Spleen (tissue), 11 donors: ENCODE data around the gene MYO3B. TPM values are rescaled to one million over a fixed set of nuclear protein-coding genes. Genes with fewer than 3 reads are reported as not detected.
A peak's percentile ranks its signal among the peaks of the same experiment; 100 is the strongest.

ENCODE experiments used
- DNase-seq: peaks from one replicate; pipeline ENCODE4 v3.0.0-alpha.2; 2020
- H3K27ac ChIP-seq, 8 donors: fragments of 200-600 bp; sonication (generic) in 7 of 8; 1 replicate in 4 of 8; 2 replicates in 4 of 8; pipeline versions ENCODE4 v1.5.0 to v1.8.0; 2016 to 2021; ENCODE audit warnings: inconsistent platforms in 4 of 8, mild to moderate bottlenecking in 4 of 8, moderate library complexity in 1 of 8
- H3K27me3 ChIP-seq, 7 donors: fragments of 200-600 bp; sonication (generic) in 6 of 7; replicated peaks in 1 of 7; 1 replicate in 4 of 7; 2 replicates in 3 of 7; pipeline versions ENCODE4 v1.5.0 to v1.8.0; 2016 to 2021; ENCODE audit warnings: inconsistent platforms in 3 of 7, mild to moderate bottlenecking in 1 of 7
- H3K36me3 ChIP-seq, 6 donors: fragments of 200-600 bp; sonication (generic) in 5 of 6; 1 replicate in 4 of 6; 2 replicates in 2 of 6; pipeline versions ENCODE4 v1.5.0 to v1.8.0; 2016 to 2021; ENCODE audit warnings: inconsistent platforms in 2 of 6
- H3K4me1 ChIP-seq, 6 donors: fragments of 200-600 bp; sonication (generic) in 5 of 6; 1 replicate in 3 of 6; 2 replicates in 3 of 6; pipeline versions ENCODE4 v1.5.0 to v1.8.0; 2016 to 2021; ENCODE audit warnings: inconsistent platforms in 3 of 6
- H3K4me3 ChIP-seq, 8 donors: fragments of 200-600 bp; sonication (generic) in 7 of 8; 1 replicate in 4 of 8; 2 replicates in 4 of 8; pipeline versions ENCODE4 v1.5.0 to v1.8.0; 2016 to 2021; ENCODE audit warnings: inconsistent platforms in 4 of 8, mild to moderate bottlenecking in 4 of 8, moderate library complexity in 2 of 8
- H3K9me3 ChIP-seq, 8 donors: fragments of 200-600 bp; sonication (generic) in 7 of 8; 1 replicate in 4 of 8; 2 replicates in 4 of 8; pipeline versions ENCODE4 v1.5.0 to v1.8.0; 2016 to 2021; ENCODE audit warnings: inconsistent platforms in 4 of 8
- POLR2A ChIP-seq, 3 donors: fragments of 450-650 bp; IDR thresholded peaks; one replicate each; pipeline ENCODE4 v1.5.1; 2017; ENCODE audit warnings: antibody characterized with exemption in 3 of 3, mild to moderate bottlenecking in 1 of 3
- POLR2AphosphoS5 ChIP-seq, 3 donors: sonication (generic); formaldehyde crosslinking; IDR thresholded peaks; one replicate each; pipeline ENCODE4 v1.5.1; 2017; ENCODE audit warnings: antibody characterized with exemption in 3 of 3
- WGBS, 5 donors: extraction: QIAGEN DNeasy Blood & Tissue Kit in 3 of 5; methylation state at CpG; one replicate each; pipeline versions ENCODE4 v1.1.5 to v1.1.7; 2013 to 2018; 5-methylcytosine and 5-hydroxymethylcytosine counted together
- intact Hi-C: fragments of 100-400 bp; cut with DNase I; formaldehyde crosslinking; loops from one replicate; pipeline ENCODE4 v1.15.0; 2023; ENCODE audit warnings: low total_unique reads
- polyA plus RNA-seq, 3 donors: library from polyadenylated mRNA; stranded (reverse); fragments of 200-250 nt; gene quantifications; one replicate each; pipeline ENCODE4 v1.2.1, GENCODE V29; 2013
- total RNA-seq, 7 donors: library from RNA; depleted of rRNA in 3 of 7; stranded (reverse); fragments of >200 nt in 3 of 7; fragmentation: NEBNext Ultra II Directional in 4 of 7; extraction: Animal tissue kit (Norgen Biotek cat#: 25700) in 4 of 7; gene quantifications; one replicate each; pipeline versions ENCODE4 v1.1.0 to v1.2.1, GENCODE V29; 2016 to 2021
- TF ChIP-seq, protein P1 (sequence below), 11 experiments: fragments of 200-600 bp in 7 of 11; fragments of 450-650 bp in 4 of 11; sonication (generic) in 4 of 11; IDR thresholded peaks in 8 of 11; conservative IDR thresholded peaks in 3 of 11; 1 replicate in 7 of 11; 2 replicates in 4 of 11; pipeline versions ENCODE4 v1.4.0 to v1.8.0; 2016 to 2021; ENCODE audit warnings: antibody characterized with exemption in 11 of 11, inconsistent platforms in 4 of 11, mild to moderate bottlenecking in 1 of 11
- donor health status: healthy with polysubstance abuse.
- donor health status: DM: no; HTN: no; CAD: no; lungs with moderate emphysema.
- donor health status: DM: no; HTN: no; CAD: no.
- donor health status: Bipolar disorder and iron deficiency.
- donor health status: healthy.
- donor health status: DM: no; HTN: no; CAD: no.
- donor health status: DM: yes; HTN: yes; CAD: no.

The MYO3B gene
- total and polyA plus RNA-seq, 10 donors: 0.03 to 2.0 (median 0.58) TPM; not detected in 4

GRCh38 chr2:170322140-170322766 lies 144.3 kb downstream of the MYO3B start:
- no peaks in the 10 kb centered on the region for H3K4me1 ChIP-seq
- H3K27ac ChIP-seq: no peak overlapping the region
- peaks cover 0 to 26% (median 12%) of the 10 kb centered on the region in 8 donors for H3K9me3 ChIP-seq
- DNase-seq: no peak
- intact Hi-C loops: no loop called here
- 84 to 89% (median 86%) methylated on average over 7 of the region's 7 CpGs for WGBS, 5 donors
- H3K4me3 ChIP-seq: no peak overlapping the region
- no peaks in the 10 kb centered on the region for H3K27me3 ChIP-seq
- no peaks in the 10 kb centered on the region for H3K36me3 ChIP-seq
- TF ChIP-seq POLR2AphosphoS5 (IDR thresholded peaks at IDR 0.05) (no peak), POLR2A (IDR thresholded peaks at IDR 0.05) (no peak)
- TF ChIP-seq, protein P1, sequence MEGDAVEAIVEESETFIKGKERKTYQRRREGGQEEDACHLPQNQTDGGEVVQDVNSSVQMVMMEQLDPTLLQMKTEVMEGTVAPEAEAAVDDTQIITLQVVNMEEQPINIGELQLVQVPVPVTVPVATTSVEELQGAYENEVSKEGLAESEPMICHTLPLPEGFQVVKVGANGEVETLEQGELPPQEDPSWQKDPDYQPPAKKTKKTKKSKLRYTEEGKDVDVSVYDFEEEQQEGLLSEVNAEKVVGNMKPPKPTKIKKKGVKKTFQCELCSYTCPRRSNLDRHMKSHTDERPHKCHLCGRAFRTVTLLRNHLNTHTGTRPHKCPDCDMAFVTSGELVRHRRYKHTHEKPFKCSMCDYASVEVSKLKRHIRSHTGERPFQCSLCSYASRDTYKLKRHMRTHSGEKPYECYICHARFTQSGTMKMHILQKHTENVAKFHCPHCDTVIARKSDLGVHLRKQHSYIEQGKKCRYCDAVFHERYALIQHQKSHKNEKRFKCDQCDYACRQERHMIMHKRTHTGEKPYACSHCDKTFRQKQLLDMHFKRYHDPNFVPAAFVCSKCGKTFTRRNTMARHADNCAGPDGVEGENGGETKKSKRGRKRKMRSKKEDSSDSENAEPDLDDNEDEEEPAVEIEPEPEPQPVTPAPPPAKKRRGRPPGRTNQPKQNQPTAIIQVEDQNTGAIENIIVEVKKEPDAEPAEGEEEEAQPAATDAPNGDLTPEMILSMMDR (IDR thresholded peaks at IDR 0.05 in 8 of 11, conservative IDR thresholded peaks at IDR 0.05 in 3 of 11): no peak

GRCh38 chr2:170323743-170324142 lies 145.8 kb downstream of the MYO3B start:
- Histone ChIP-seq H3K9me3 (peaks cover 0 to 26% (median 12%) of the 10 kb centered on the region in 8 donors), H3K4me3 (no peak overlapping the region), H3K27me3 (no peaks in the 10 kb centered on the region), H3K27ac (no peak overlapping the region), H3K4me1 (no peaks in the 10 kb centered on the region), H3K36me3 (no peaks in the 10 kb centered on the region)
- TF ChIP-seq POLR2A (IDR thresholded peaks at IDR 0.05) (no peak), POLR2AphosphoS5 (IDR thresholded peaks at IDR 0.05) (no peak)
- TF ChIP-seq, protein P1 (IDR thresholded peaks at IDR 0.05 in 8 of 11, conservative IDR thresholded peaks at IDR 0.05 in 3 of 11): no peak
- WGBS, 5 donors: 48 to 62% (median 54%) methylated on average over 4 of the region's 4 CpGs
- no peak for DNase-seq
- intact Hi-C loops: no loop called here

GRCh38 chr2:170324640-170325046 lies 146.7 kb downstream of the MYO3B start:
- no peak overlapping the region for H3K27ac ChIP-seq
- no peaks in the 10 kb centered on the region for H3K4me1 ChIP-seq
- intact Hi-C loops: no loop called here
- WGBS, 5 donors: 22 to 30% (median 24%) methylated on average over 4 of the region's 4 CpGs
- H3K36me3 ChIP-seq: no peaks in the 10 kb centered on the region
- DNase-seq: no peak
- H3K9me3 ChIP-seq: peaks cover 0 to 19% (median 12%) of the 10 kb centered on the region in 8 donors
- TF ChIP-seq POLR2A (IDR thresholded peaks at IDR 0.05): no peak
- TF ChIP-seq, protein P1 (IDR thresholded peaks at IDR 0.05 in 8 of 11, conservative IDR thresholded peaks at IDR 0.05 in 3 of 11): peak in 7 of 11 experiments; percentile 16 to 58 (median 34)
- H3K4me3 ChIP-seq: no peak overlapping the region
- H3K27me3 ChIP-seq: no peaks in the 10 kb centered on the region

DNA sequence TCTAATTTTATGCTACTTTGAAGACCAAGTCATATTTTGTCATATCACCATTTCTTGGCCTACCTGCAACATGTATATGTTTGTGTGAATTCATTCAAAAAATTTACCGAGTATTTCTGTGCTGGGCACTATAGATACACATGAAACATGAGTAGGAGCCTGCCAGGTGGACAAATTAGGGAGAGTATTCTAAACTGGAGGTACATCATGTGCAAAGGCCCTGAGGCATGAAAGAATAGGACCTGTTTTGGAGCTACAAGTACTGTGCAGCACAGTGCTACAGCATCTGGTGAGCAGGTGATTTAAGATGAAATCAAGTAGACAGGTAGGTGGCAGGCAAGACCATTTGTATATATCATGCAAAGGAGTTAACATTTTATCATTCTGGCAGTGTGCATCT lies 152.9 kb downstream of the MYO3B start:
- no peak overlapping the region for H3K27ac ChIP-seq
- H3K4me1 ChIP-seq: no peaks in the 10 kb centered on the region
- TF ChIP-seq, protein P1 (IDR thresholded peaks at IDR 0.05 in 8 of 11, conservative IDR thresholded peaks at IDR 0.05 in 3 of 11): no peak
- TF ChIP-seq POLR2AphosphoS5 (IDR thresholded peaks at IDR 0.05) (no peak), POLR2A (IDR thresholded peaks at IDR 0.05) (no peak)
- no peak for DNase-seq
- WGBS, 5 donors: 84 to 95% (median 89%) methylated on average over 1 of the region's 1 CpG
- H3K9me3 ChIP-seq: peaks cover 0 to 3% (median 0%) of the 10 kb centered on the region in 8 donors
- no peak overlapping the region for H3K4me3 ChIP-seq
- H3K36me3 ChIP-seq: no peaks in the 10 kb centered on the region
- intact Hi-C loops: no loop called here
- H3K27me3 ChIP-seq: no peaks in the 10 kb centered on the region
